Vagina (tissue), 2 donors: Measurements from ENCODE around the gene CACNG7. TPM values are rescaled to one million over a fixed set of nuclear protein-coding genes. Genes with fewer than 3 reads are reported as not detected.

Experiments used
- DNase-seq, 2 donors: peaks; one replicate each; pipeline ENCODE4 v3.0.0-alpha.2; 2017; ENCODE audit errors: extremely low spot score in 2 of 2
- H3K27ac ChIP-seq: fragments of 200-600 bp; sonication (generic); one replicate; pipeline ENCODE4 v1.5.1; 2019
- H3K27me3 ChIP-seq: fragments of 200-600 bp; sonication (generic); one replicate; pipeline ENCODE4 v1.5.1; 2019
- H3K36me3 ChIP-seq, 2 donors: fragments of 200-600 bp; sonication (generic); one replicate each; pipeline ENCODE4 v1.5.1; 2017 to 2019
- H3K4me1 ChIP-seq: fragments of 200-600 bp; sonication (generic); one replicate; pipeline ENCODE4 v1.5.1; 2019
- H3K4me3 ChIP-seq, 2 donors: fragments of 200-600 bp; sonication (generic); 1 replicate in 1 of 2; 2 replicates in 1 of 2; pipeline ENCODE4 v1.5.1; 2016 to 2019
- H3K9me3 ChIP-seq: fragments of 200-600 bp; sonication (generic); one replicate; pipeline ENCODE4 v1.5.1; 2019
- CTCF ChIP-seq, 3 experiments: fragments of 450-650 bp in 2 of 3; fragments of 200-600 bp in 1 of 3; sonication (generic) in 1 of 3; IDR thresholded peaks; one replicate each; pipeline ENCODE4 v1.5.1; 2017 to 2019; ENCODE audit warnings: antibody characterized with exemption in 3 of 3, mild to moderate bottlenecking in 2 of 3, moderate library complexity in 2 of 3
- POLR2A ChIP-seq, 2 donors: fragments of 450-650 bp; IDR thresholded peaks; one replicate each; pipeline ENCODE4 v1.6.1; 2017; ENCODE audit warnings: antibody characterized with exemption in 2 of 2, mild to moderate bottlenecking in 2 of 2, moderate library complexity in 2 of 2
- POLR2AphosphoS5 ChIP-seq, 2 donors: sonication (generic); formaldehyde crosslinking; IDR thresholded peaks; one replicate each; pipeline ENCODE4 v1.9.0; 2017; ENCODE audit warnings: antibody characterized with exemption in 2 of 2, mild to moderate bottlenecking in 2 of 2, low read depth in 1 of 2; ENCODE audit not compliant: insufficient read depth in 1 of 2
- intact Hi-C: fragments of 100-400 bp; cut with DNase I; formaldehyde crosslinking; loops from one replicate; pipeline ENCODE4 v1.15.1; 2023
- total RNA-seq: library from RNA; depleted of rRNA; stranded (reverse); fragments of >200 nt; gene quantifications from one replicate; pipeline ENCODE4 v1.2.3, GENCODE V29; 2016

CACNG7 gene
- total RNA-seq, 1 donor from 2014 or later: not detected

GRCh38 chr19:53962887-53963431, 53.9 kb downstream of the CACNG7 start, which contains the start of gene CACNG8:
TSS of gene CACNG8 (plus strand) at chr19:53962937.
- no peaks in the 10 kb centered on the region for H3K9me3 ChIP-seq
- H3K4me3 ChIP-seq: no peak within 1 kb of the TSS
- no peak for TF ChIP-seq POLR2AphosphoS5 (IDR thresholded peaks at IDR 0.05; ENCODE audit: insufficient read depth in 1 of 2, low read depth in 1 of 2)
- no peak for TF ChIP-seq POLR2A (IDR thresholded peaks at IDR 0.05)
- H3K4me1 ChIP-seq: no peaks in the 10 kb centered on the region
- intact Hi-C loops: no loop called here
- peaks cover 4% of the 10 kb centered on the region for H3K27me3 ChIP-seq
- DNase-seq: no peak
- no peaks in the 10 kb centered on the region for H3K36me3 ChIP-seq
- no peak within 1 kb of the TSS for H3K27ac ChIP-seq

GRCh38 chr19:53965091-53965490, 56.0 kb downstream of the CACNG7 start:
- no peak for DNase-seq

GRCh38 chr19:53966931-53967330, 57.9 kb downstream of the CACNG7 start:
- H3K4me3 ChIP-seq: no peak overlapping the region
- H3K4me1 ChIP-seq: no peaks in the 10 kb centered on the region
- intact Hi-C loops: no loop called here
- H3K36me3 ChIP-seq: no peaks in the 10 kb centered on the region
- no peaks in the 10 kb centered on the region for H3K9me3 ChIP-seq
- no peak for DNase-seq
- no peak for TF ChIP-seq POLR2AphosphoS5 (IDR thresholded peaks at IDR 0.05; ENCODE audit: insufficient read depth in 1 of 2, low read depth in 1 of 2)
- no peak for TF ChIP-seq POLR2A (IDR thresholded peaks at IDR 0.05)
- TF ChIP-seq CTCF (IDR thresholded peaks at IDR 0.05): no peak
- H3K27ac ChIP-seq: no peak overlapping the region
- H3K27me3 ChIP-seq: peaks cover 1% of the 10 kb centered on the region

More at GRCh38 chr19:53965091-53965490, 56.0 kb downstream of the CACNG7 start:
- Histone ChIP-seq H3K27ac (no peak overlapping the region), H3K4me3 (no peak overlapping the region), H3K27me3 (peaks cover 4% of the 10 kb centered on the region), H3K36me3 (no peaks in the 10 kb centered on the region), H3K4me1 (no peaks in the 10 kb centered on the region), H3K9me3 (no peaks in the 10 kb centered on the region)
- TF ChIP-seq POLR2AphosphoS5 (IDR thresholded peaks at IDR 0.05; ENCODE audit: insufficient read depth in 1 of 2, low read depth in 1 of 2) (no peak), POLR2A (IDR thresholded peaks at IDR 0.05) (no peak), CTCF (IDR thresholded peaks at IDR 0.05) (no peak)
- intact Hi-C loops: loop anchor here (1.0 kb wide), 1 partner anchor 31 kb away; no protein-coding TSS in a partner anchor

- Histone ChIP-seq H3K4me1 (no peaks in the 10 kb centered on the region), H3K4me3 (no peak overlapping the region), H3K27ac (no peak overlapping the region), H3K9me3 (no peaks in the 10 kb centered on the region), H3K36me3 (no peaks in the 10 kb centered on the region), H3K27me3 (no peaks in the 10 kb centered on the region)
- no peak for DNase-seq
- TF ChIP-seq POLR2AphosphoS5 (IDR thresholded peaks at IDR 0.05; ENCODE audit: insufficient read depth in 1 of 2, low read depth in 1 of 2) (no peak), CTCF (IDR thresholded peaks at IDR 0.05) (no peak), POLR2A (IDR thresholded peaks at IDR 0.05) (no peak)
- intact Hi-C loops: no loop called here
These were observed 60.3 kb downstream of the CACNG7 start for GRCh38 chr19:53969366-53969765.

- no peak overlapping the region for H3K4me3 ChIP-seq
- H3K27ac ChIP-seq: no peak overlapping the region
- H3K9me3 ChIP-seq: no peaks in the 10 kb centered on the region
- intact Hi-C loops: no loop called here
- H3K4me1 ChIP-seq: no peaks in the 10 kb centered on the region
- DNase-seq: no peak
- H3K36me3 ChIP-seq: no peaks in the 10 kb centered on the region
- no peaks in the 10 kb centered on the region for H3K27me3 ChIP-seq
- TF ChIP-seq POLR2A (IDR thresholded peaks at IDR 0.05) (no peak), POLR2AphosphoS5 (IDR thresholded peaks at IDR 0.05; ENCODE audit: insufficient read depth in 1 of 2, low read depth in 1 of 2) (no peak), CTCF (IDR thresholded peaks at IDR 0.05) (no peak)
These were observed 62.6 kb downstream of the CACNG7 start for GRCh38 chr19:53971673-53972072.
